Measurements from ENCODE around the gene PDHX.

The PDHX gene

DNA sequence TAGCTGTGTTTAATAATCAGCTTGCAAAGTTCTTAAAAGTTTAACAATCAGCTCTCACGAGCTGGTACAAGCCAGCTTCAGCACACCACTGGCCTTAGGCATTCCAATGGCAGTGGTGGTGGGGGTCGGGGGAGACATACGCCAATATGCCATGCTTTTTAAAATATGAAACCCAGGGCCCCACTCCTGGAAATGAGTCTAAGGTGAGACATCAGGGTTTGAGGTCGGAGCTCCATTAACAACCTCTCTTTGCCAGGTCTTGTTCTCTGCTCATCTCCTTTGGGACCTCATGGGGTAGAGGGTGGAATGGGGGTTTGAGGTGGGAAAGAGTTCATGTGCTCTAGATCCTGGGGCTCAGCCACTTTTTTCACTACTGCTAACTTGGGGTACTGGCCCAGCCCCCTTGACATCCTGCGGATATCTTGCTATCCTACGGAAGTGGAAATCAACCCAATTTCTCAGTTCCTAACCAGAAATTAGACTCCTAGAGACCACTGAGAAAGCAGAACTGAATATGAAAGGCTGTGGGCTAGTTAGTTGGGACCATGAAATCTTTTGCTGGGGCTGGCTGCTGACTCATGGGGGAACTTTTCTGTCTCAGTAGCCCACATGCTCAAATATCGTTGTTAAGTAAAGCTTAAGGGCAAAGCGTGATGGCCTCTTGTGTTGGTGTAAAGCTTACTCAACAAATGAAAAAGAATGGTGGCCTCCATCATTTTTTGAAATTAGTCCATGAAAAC lies 90.1 kb downstream of the PDHX start:
- no peak for DNase-seq (ENCODE audit: extremely low read depth, low read depth)
- TF ChIP-seq CTCF (IDR thresholded peaks at IDR 0.05; ENCODE audit: low read depth, low read length) = no peak

- DNase-seq (ENCODE audit: extremely low read depth, low read depth) = no peak
- TF ChIP-seq CTCF (IDR thresholded peaks at IDR 0.05; ENCODE audit: low read depth, low read length) = no peak
These were observed 90.9 kb downstream of the PDHX start for GRCh38 chr11:35007277-35007676.

GRCh38 chr11:35009191-35009943 lies 92.9 kb downstream of the PDHX start:
- no peak for DNase-seq (ENCODE audit: extremely low read depth, low read depth)
- no peak for TF ChIP-seq CTCF (IDR thresholded peaks at IDR 0.05; ENCODE audit: low read depth, low read length)

DNA sequence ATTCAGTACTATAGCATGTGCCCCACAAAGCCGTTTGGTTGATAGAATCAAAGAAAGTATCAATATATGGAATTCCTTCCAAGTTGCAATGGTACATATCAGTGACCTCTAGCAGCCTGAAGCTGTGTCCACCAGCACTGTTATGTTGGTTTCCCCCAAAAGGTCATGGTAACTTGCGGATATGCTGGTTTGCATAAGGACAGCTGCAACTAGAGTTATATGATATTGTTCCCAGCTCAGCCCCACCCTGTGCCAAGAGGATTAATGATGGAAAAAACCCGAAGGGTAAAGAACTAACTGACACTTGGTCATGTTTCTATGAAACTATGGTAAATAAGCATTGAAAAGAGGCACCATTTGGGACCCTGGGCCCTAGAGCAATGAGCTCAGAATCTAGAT lies 93.5 kb downstream of the PDHX start:
- no peak for DNase-seq (ENCODE audit: extremely low read depth, low read depth)
- no peak for TF ChIP-seq CTCF (IDR thresholded peaks at IDR 0.05; ENCODE audit: low read depth, low read length)

DNA sequence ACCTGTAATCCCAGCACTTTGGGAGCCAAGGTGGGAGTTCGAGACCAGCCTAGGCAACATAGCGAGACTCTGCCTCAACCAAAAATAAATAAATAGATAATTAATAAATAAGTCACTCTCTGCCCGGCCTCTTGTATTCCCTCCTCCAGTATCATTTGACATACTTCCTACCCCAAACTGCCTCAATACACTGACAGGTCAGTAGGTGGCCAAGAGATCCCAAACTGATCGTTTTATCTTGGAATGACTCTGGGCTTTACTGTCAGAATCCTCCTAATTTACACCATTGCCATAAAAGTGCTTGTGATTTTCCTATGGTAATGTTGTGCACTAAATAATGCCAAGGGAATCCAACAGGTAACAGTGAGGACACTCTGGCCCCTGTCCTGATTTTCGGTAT lies 94.2 kb downstream of the PDHX start:
- TF ChIP-seq CTCF (IDR thresholded peaks at IDR 0.05; ENCODE audit: low read depth, low read length) = no peak

DNA sequence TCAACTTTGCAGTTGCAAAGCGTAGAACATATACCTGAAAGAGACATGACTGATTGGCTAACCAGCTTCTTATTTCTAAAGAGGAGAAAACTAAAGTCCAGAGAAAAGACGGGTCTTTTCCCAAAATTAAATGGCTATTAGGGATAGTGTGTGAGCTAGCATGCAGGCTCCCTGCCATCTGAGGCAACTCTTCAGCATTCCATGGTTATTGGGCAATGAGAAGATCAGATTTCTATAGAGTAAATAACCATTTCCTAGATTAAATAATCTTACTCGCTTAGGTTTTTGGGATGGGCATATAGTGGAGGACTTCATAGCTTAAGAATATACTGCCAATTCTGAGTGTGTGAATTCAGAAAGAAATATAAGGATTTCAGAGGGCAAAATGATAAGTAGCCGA lies 95.0 kb downstream of the PDHX start:
- no peak for TF ChIP-seq CTCF (IDR thresholded peaks at IDR 0.05; ENCODE audit: low read depth, low read length)
- peak; percentile 53 for DNase-seq (ENCODE audit: extremely low read depth, low read depth)

More for the DNA sequence above, 94.2 kb downstream of the PDHX start:
- no peak for DNase-seq (ENCODE audit: extremely low read depth, low read depth)

GRCh38 chr11:35011944-35012343 lies 95.5 kb downstream of the PDHX start:
- DNase-seq (ENCODE audit: extremely low read depth, low read depth) = no peak
- no peak for TF ChIP-seq CTCF (IDR thresholded peaks at IDR 0.05; ENCODE audit: low read depth, low read length)

Data from AG09319 (cell line).